Aortic smooth muscle cell (primary cell): Measurements from ENCODE around the gene IMMP1L. TPM values are rescaled to one million over a fixed set of nuclear protein-coding genes. Genes with fewer than 3 reads are reported as not detected.

Experiments
- total RNA-seq: library from RNA; depleted of rRNA; stranded (reverse); fragments of >200 nt; gene quantifications from 2 replicates; pipeline ENCODE4 v1.2.3, GENCODE V29; 2014

The IMMP1L gene
- 7.0 and 9.0 TPM in 2 replicates for total RNA-seq

GRCh38 chr11:31509429-31510345 is at the start of gene IMMP1L, which contains the start of gene ELP4:
Gene IMMP1L (minus strand): TSS chr11:31509622. CDS start chr11:31463276, 46,346 bp downstream.
Gene ELP4 (plus strand): TSS chr11:31509767. CDS start chr11:31509785, 18 bp downstream.

Other genes with a start within 250 kb of the IMMP1L start
- gene DCDC1, start 139.9 kb downstream of the IMMP1L start, total RNA-seq, result under 0.01 TPM in 2 replicates
- gene DNAJC24, start 139.8 kb downstream of the IMMP1L start, total RNA-seq, result 16.1 and 20.0 TPM in 2 replicates
- 13.6 and 14.5 TPM in 2 replicates for gene ELP4, start 145 bp upstream of the IMMP1L start, total RNA-seq